NCI-H526 (cell line): ENCODE measurements around the gene GCK.
"Not testable (repeated sequence)": the region's sequence is repeated elsewhere in the genome, so short reads cannot be mapped to it uniquely, and the experiment has no call there.

ENCODE experiments used
- DNase-seq, 2 experiments: peaks; one replicate each; lab custom pipeline; 2025; lab: John Stamatoyannopoulos, UW

The GCK gene

GRCh38 chr7:44180631-44181030, 8.6 kb downstream of the GCK start:
- no peak for DNase-seq

- no peak for DNase-seq
Observed at GRCh38 chr7:44177570-44178131, 11.6 kb downstream of the GCK start.

DNA sequence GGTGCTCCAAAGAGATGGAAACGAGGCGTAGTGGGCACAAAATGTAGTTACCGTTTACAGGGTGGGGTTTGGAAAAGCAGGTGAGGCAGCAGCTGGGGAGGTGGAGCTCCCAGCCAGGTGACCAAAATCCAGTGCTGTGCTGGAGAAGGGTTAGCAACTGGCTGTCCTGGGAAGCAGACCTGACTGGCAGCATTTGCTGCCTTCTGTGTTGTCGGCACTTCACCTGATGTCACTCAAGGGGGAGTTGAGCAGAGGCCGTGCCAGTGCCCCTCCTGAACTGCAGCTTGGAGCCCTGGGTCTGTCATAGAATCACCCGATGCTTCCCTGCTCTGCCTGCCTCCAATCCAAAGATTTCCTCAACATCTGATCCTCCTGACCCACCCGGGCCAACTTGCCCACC, 12.8 kb downstream of the GCK start:
- no peak for DNase-seq

DNA sequence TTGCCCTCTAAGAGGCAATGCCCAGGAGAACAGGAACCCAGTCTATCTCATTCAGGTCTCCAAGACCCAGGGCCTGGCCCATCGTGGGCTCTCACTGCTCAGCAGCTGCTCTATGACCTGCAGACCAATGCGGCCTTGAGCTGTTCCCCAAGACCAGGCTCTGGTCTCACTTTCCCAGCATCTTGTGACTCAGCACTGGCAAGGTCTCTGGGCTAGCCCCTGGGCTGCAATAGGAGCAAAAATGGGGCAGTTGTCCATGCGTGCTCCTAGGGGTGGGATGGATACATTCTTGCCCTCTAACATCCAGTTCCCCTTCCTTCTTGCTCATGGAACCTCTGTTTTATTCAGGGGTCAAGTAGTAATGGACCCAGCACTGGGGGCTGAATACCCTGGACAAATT, 13.5 kb downstream of the GCK start:
- DNase-seq, result no peak

- DNase-seq, result not testable (repeated sequence)
Observed at GRCh38 chr7:44174694-44174948, 14.6 kb downstream of the GCK start.

GRCh38 chr7:44173911-44174693, 15.1 kb downstream of the GCK start:
- DNase-seq, result no peak

DNA sequence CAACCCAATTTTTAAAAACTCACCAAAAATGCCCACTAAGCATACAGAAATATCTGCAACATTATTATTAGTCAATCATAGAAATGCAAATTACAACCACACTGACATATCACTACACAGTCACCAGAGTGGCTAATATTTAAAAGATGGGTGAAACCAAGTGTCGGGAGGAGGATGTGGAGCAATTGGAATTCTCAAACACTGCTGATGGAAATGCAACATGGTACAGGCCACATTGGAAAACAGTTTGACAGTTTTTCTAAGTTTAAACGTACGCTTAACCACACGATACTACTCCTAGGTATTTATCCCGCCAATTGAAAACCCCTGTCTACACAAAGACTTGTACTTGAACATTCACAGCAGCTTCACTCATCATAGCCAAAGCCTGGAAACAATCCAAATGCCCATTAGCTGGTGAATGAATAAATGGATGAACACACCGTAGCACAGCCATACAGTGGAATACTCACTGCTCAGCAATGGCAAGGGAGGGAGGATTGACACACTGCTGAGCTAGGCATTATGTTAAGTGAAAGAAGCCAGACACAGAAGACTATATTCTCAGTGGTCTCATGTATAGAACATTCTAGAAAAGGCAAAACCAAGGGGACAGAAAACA, 16.3 kb downstream of the GCK start:
- DNase-seq, result no peak

DNA sequence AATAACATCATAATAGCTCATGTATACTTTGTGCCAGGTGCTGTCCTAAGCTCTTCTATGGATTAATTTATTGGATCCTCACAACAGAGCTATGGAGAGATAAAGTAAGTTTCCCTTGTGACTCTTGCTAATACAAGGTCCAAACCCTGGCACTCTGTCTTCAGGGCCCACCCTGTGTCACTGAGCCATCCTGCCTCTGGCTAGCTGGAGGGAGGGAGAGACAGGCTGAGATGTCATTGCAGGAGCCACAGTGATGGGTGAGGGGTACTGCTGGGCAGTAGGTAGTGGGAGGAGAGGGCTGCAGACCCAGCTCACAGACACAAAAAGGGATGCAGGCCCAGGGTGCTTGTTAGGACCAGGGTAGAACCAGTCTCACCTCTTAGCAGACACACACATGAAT, 16.9 kb downstream of the GCK start:
- DNase-seq, result no peak

GRCh38 chr7:44171901-44172300, 17.3 kb downstream of the GCK start:
- DNase-seq, result not testable (repeated sequence)

GRCh38 chr7:44167920-44168319, 21.3 kb downstream of the GCK start:
- no peak for DNase-seq

GRCh38 chr7:44163591-44163990, 25.6 kb downstream of the GCK start:
- DNase-seq, result no peak

GRCh38 chr7:44162785-44163395, 26.3 kb downstream of the GCK start:
- DNase-seq, result no peak

DNA sequence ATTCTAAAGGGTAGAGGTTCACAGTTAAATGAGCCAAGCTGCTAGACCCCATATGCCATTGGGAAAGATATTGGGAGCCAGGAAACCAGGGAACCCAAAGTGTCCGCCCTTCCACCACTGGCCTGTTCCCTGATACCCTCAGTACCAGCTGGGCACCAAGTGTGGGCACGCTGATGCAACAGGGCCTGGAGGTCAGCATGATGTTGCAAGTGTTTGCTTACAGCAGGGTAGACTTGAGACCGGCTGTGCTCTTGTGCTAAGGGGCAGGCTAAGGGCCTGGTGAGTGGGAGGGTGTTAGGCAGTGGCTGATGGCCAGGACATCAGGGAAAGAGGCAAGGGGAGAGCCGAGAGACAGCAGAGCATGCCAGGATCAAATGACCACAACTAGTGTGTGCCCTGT, 27.1 kb downstream of the GCK start:
- no peak for DNase-seq

DNA sequence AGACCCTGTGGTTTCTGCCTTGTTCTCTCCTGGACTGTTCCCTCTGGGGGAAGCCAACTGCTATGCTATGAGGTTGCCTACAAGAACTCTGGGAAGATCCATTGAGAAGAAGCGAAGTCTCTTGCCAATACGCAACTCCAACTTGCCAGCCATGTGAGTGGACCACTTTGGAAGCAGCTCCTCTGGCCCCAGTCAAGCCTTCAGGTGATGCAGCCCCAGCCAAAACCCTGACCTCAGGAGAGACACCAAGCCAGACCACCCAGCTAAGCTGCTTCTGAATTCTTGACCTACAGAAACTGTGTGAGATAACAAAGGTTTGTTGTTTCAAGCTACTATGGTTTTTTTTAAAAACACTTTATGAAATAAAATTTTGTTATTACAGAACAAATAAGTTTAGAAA, 27.9 kb downstream of the GCK start:
- no peak for DNase-seq

GRCh38 chr7:44159824-44160630, 29.2 kb downstream of the GCK start:
- DNase-seq, result no peak

DNA sequence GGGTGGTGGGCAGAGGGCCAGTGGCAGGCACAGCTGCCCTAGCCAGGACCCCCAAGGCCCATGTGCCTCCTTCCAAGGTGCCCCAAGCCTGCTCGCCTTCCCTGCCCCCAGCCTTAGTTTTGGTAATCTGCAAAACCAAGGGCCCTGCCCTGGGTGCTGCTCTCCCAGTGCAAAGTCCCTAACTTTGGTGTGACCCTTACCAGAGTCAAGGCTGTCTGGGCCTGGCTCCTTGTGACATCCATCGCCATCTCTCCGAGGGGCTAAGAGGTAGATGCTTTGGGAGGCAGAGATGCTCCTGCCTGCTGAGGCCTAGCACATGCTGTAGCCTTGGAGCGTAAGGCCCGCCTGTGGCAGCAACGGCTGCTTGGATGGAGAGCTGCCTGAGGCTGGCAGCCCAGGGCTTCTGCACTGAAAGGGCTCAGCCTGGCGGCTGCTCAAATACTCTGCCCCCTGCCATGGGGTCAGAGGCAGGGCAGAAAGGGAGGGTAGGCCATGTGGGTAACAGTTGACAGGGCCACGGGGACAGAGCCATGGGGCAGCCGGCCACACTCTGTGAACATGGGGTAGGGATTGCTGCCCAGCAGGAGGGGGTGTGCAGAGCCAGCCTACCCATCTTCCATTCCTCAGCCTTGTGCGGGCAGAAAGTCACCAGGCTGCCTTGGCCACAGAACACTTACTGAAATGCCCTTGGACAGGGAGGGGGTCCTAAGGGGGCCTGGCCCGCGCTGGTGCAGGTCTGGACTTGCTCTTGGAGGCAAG, 30.2 kb downstream of the GCK start:
- DNase-seq, result no peak

GRCh38 chr7:44158096-44158872, 31.0 kb downstream of the GCK start:
- DNase-seq, result no peak

GRCh38 chr7:44157116-44158080, 31.8 kb downstream of the GCK start:
- DNase-seq, result no peak

DNA sequence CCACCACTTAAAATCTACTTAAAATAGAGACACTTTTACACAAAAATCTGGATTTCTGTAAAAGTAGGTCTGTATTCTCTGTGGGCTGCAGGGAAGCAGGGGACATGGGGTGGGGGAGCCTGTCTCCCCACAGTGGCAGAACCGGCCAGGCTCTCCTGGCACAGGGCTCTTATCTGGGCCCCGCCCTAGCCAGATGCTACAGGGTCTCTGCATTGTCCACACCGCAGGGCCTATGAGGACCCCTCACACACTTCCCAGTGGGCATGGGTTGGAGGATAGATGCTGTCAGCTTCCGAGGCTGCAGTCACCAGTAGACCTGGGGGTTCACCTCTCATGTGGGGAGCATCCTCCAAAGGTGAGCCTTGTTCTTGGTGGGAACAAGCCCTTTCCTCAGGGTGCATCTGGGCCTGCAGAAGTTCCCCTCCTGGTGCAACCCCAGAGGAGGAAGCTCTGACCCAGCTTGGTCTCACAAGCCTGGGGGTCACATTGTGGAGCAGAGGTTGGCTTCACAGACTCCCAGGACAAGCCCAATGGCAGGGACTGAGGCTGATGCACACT, 32.7 kb downstream of the GCK start:
- no peak for DNase-seq
